Measurements from ENCODE around the gene SHB. TPM values are rescaled to one million over a fixed set of nuclear protein-coding genes. Genes with fewer than 3 reads are reported as not detected.

Gene SHB
- total RNA-seq, 4 donors from 2014 or later: 18.4 to 27.5 (median 22.0) TPM

DNA sequence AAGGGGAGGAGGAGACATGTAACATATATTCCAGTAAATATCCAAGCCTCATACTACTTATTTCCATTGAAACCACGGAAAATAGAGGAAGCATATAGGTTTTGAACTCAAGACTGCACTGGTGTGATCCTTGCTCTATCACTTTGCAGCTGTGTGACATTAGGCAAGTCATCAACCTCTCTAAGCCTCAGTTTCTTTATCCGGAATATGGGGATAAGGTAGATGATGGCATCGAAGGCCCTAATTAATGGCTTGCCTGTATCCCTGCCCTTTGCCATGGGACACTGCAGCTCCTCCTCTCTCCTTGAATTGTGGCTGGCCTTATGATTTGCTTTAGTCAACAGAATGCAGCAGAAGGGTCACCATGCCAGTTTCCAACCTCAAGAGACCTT, 6.9 kb downstream of the SHB start:
- H3K27ac ChIP-seq: no peak overlapping the region
- no peaks in the 10 kb centered on the region for H3K27me3 ChIP-seq
- intact Hi-C loops (cut with DNase I): no loop called here
- H3K4me1 ChIP-seq: peaks cover 31 to 79% of the 10 kb centered on the region in 2 donors
- no peak overlapping the region for H3K4me3 ChIP-seq (replicated peaks in 1 of 3)
- TF ChIP-seq POLR2A (IDR thresholded peaks at IDR 0.05): no peak
- TF ChIP-seq, protein P1, sequence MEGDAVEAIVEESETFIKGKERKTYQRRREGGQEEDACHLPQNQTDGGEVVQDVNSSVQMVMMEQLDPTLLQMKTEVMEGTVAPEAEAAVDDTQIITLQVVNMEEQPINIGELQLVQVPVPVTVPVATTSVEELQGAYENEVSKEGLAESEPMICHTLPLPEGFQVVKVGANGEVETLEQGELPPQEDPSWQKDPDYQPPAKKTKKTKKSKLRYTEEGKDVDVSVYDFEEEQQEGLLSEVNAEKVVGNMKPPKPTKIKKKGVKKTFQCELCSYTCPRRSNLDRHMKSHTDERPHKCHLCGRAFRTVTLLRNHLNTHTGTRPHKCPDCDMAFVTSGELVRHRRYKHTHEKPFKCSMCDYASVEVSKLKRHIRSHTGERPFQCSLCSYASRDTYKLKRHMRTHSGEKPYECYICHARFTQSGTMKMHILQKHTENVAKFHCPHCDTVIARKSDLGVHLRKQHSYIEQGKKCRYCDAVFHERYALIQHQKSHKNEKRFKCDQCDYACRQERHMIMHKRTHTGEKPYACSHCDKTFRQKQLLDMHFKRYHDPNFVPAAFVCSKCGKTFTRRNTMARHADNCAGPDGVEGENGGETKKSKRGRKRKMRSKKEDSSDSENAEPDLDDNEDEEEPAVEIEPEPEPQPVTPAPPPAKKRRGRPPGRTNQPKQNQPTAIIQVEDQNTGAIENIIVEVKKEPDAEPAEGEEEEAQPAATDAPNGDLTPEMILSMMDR (IDR thresholded peaks at IDR 0.05): no peak
- no peaks in the 10 kb centered on the region for H3K36me3 ChIP-seq
- WGBS, 2 donors: 97 to 98% methylated on average over 3 of the region's 3 CpGs
- DNase-seq: no peak
- no peaks in the 10 kb centered on the region for H3K9me3 ChIP-seq

DNA sequence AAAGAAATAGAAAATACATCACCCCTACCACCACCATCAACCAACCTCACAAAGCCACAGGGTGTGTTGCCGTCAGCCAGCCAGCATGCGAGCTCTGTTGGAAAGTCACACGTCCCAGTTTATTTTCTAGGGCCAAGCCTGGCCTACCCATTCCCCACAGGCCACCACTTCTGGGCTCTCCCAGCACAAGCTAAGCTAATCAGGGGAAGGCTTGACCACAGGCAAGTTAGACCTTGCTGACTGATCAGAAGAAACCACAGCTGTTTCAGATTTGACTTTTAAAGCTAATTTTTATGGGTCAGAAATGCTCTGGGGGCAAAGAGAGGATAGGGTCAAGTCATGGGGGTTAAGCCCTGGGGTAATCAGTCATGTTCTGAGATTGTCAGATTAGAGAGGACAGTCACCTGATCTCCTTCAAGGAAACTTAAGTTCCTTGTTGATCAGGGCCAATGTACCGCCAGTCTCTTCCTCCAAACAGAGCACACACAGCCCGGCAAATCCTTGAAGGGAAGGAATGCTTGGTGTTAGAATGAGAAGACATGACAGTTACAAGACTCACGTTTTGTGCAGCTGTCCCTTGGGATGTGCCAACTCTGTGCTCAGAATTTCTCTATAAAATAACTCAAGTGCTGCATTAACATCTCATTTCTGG, 7.6 kb downstream of the SHB start:
- no peaks in the 10 kb centered on the region for H3K27me3 ChIP-seq
- 77 to 91% methylated on average over 6 of the region's 6 CpGs for WGBS, 2 donors
- intact Hi-C loops (cut with DNase I): no loop called here
- no peak overlapping the region for H3K27ac ChIP-seq
- no peaks in the 10 kb centered on the region for H3K9me3 ChIP-seq
- no peaks in the 10 kb centered on the region for H3K36me3 ChIP-seq
- no peak for DNase-seq
- H3K4me3 ChIP-seq (replicated peaks in 1 of 3): no peak overlapping the region
- TF ChIP-seq, protein P1 (IDR thresholded peaks at IDR 0.05): no peak
- TF ChIP-seq POLR2A (IDR thresholded peaks at IDR 0.05): no peak
- peaks cover 24 to 78% of the 10 kb centered on the region in 2 donors for H3K4me1 ChIP-seq

DNA sequence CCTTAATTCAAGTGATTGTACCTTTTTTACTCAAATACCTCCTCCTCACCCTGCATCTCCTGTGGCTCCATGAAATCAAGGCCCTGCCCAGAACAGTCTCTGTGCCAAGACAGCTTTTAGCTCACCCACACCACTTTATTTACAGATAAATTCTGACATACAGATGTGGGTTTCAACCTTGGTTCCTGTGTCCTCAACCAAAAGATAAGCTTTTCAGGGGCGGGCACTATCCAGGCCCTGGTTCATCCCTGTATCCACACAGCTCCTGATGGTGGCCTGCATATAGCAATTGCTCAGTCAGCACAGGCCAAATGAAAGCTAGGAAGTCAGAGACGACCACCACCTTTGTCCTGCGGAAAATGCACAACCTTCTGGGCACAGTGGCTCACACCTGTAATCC, 8.3 kb downstream of the SHB start:
- H3K27ac ChIP-seq: no peak overlapping the region
- H3K27me3 ChIP-seq: no peaks in the 10 kb centered on the region
- H3K4me1 ChIP-seq: peaks cover 18 to 71% of the 10 kb centered on the region in 2 donors
- no peak overlapping the region for H3K4me3 ChIP-seq (replicated peaks in 1 of 3)
- 84 to 87% methylated on average over 3 of the region's 3 CpGs for WGBS, 2 donors
- no peak for TF ChIP-seq POLR2A (IDR thresholded peaks at IDR 0.05)
- TF ChIP-seq, protein P1 (IDR thresholded peaks at IDR 0.05): no peak
- DNase-seq: no peak
- no peaks in the 10 kb centered on the region for H3K36me3 ChIP-seq
- H3K9me3 ChIP-seq: no peaks in the 10 kb centered on the region
- intact Hi-C loops (cut with DNase I): no loop called here

DNA sequence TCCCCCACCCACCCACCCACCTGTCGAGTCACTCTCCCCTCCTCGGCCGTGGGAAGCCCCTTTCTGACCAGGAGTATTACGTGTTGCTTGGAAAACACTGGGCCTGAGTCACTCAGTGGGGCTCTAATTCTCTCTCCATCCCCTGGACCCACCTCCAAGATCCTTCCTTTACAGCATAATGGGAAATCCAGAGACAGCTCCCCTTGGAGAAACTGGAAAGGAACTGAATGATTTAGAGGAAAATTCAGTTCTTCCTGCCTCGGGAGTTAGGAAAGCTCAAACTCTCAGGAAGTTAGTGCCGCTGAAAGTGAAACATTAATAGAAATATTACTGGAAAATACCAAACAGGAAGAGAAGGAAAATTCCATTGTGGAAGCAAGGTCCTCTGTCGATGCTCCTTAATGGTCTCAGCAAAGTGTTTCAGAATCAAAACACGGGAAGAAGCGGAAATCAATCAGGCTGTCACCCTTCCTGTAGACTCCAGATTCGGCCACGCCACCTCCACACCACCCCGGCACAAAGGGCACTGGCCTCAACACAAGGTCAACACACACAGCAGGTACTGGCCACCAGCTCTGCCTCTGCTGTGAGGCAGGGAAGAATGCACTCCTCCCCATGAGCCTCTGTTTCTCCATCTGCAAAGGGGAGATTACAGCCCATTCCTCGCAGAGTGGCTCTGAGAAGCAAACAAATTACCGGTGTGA, 9.6 kb downstream of the SHB start:
- DNase-seq: no peak
- H3K27me3 ChIP-seq: no peaks in the 10 kb centered on the region
- TF ChIP-seq POLR2A (IDR thresholded peaks at IDR 0.05): no peak
- TF ChIP-seq, protein P1 (IDR thresholded peaks at IDR 0.05): no peak
- intact Hi-C loops (cut with DNase I): no loop called here
- WGBS, 2 donors: 82 to 84% methylated on average over 14 of the region's 14 CpGs
- no peak overlapping the region for H3K4me3 ChIP-seq (replicated peaks in 1 of 3)
- no peak overlapping the region for H3K27ac ChIP-seq
- no peaks in the 10 kb centered on the region for H3K9me3 ChIP-seq
- H3K36me3 ChIP-seq: no peaks in the 10 kb centered on the region
- H3K4me1 ChIP-seq: peaks cover 24 to 71% of the 10 kb centered on the region in 2 donors

Measured in thyroid gland (tissue), 4 donors.